Glutamatergic neuron (in vitro differentiated cells): ENCODE measurements around the gene SEC14L1. TPM values are rescaled to one million over a fixed set of nuclear protein-coding genes. Genes with fewer than 3 reads are reported as not detected.

ENCODE experiments used
- DNase-seq: peaks from one replicate; pipeline ENCODE4 v3.0.0; 2022
- H3K27ac Mint-ChIP-seq: one replicate; pipeline ENCODE4 v1.8.0; 2020; ENCODE audit warnings: mild to moderate bottlenecking, mixed read lengths, inconsistent platforms; ENCODE audit not compliant: unreplicated experiment
- H3K27me3 Mint-ChIP-seq: one replicate; pipeline ENCODE4 v1.8.0; 2020; ENCODE audit warnings: mild to moderate bottlenecking, moderate library complexity, mixed read lengths, inconsistent platforms; ENCODE audit not compliant: unreplicated experiment
- H3K36me3 Mint-ChIP-seq: one replicate; pipeline ENCODE4 v1.8.0; 2020; ENCODE audit warnings: mild to moderate bottlenecking, mixed read lengths, inconsistent platforms; ENCODE audit not compliant: unreplicated experiment
- H3K4me1 Mint-ChIP-seq: one replicate; pipeline ENCODE4 v1.8.0; 2020; ENCODE audit warnings: mild to moderate bottlenecking, low read depth, mixed read lengths, inconsistent platforms; ENCODE audit not compliant: unreplicated experiment
- H3K4me3 Mint-ChIP-seq: one replicate; pipeline ENCODE4 v1.8.0; 2020; ENCODE audit warnings: mild to moderate bottlenecking, mixed read lengths, inconsistent platforms; ENCODE audit not compliant: unreplicated experiment
- H3K9me3 Mint-ChIP-seq: one replicate; pipeline ENCODE4 v1.8.0; 2020; ENCODE audit warnings: mild to moderate bottlenecking, moderate library complexity, mixed read lengths, inconsistent platforms; ENCODE audit not compliant: unreplicated experiment
- CTCF ChIP-seq: fragments of 200-600 bp; sonication (generic); IDR thresholded peaks from one replicate; pipeline ENCODE4 v1.5.0; 2021; ENCODE audit not compliant: partially characterized antibody, unreplicated experiment
- total RNA-seq: library from RNA; stranded (reverse); fragmentation: NEBNext Ultra II Directional; extraction: Animal tissue kit (Norgen Biotek cat#: 25700); gene quantifications from one replicate; pipeline ENCODE4 v1.2.1, GENCODE V29; 2021; ENCODE audit not compliant: unreplicated experiment

Gene SEC14L1
- total RNA-seq, 1 donor from 2014 or later, result 104 TPM

- Mint-ChIP-seq H3K36me3 (peaks cover 11% of the 10 kb centered on the region), H3K27ac (peak overlapping the region; percentile 82), H3K4me3 (peak overlapping the region; percentile 71), H3K4me1 (peaks cover 23% of the 10 kb centered on the region), H3K9me3 (no peaks in the 10 kb centered on the region), H3K27me3 (no peaks in the 10 kb centered on the region)
- DNase-seq, result peak; percentile 51
- TF ChIP-seq CTCF, result no peak
These were observed 62.7 kb downstream of the SEC14L1 start for GRCh38 chr17:77203436-77203835.

- Mint-ChIP-seq H3K27me3 (no peaks in the 10 kb centered on the region), H3K4me3 (peak overlapping the region; percentile 71), H3K4me1 (peaks cover 26% of the 10 kb centered on the region), H3K36me3 (peaks cover 14% of the 10 kb centered on the region), H3K27ac (peak overlapping the region; percentile 82), H3K9me3 (no peaks in the 10 kb centered on the region)
- DNase-seq, result peak; percentile 25
- no peak for TF ChIP-seq CTCF
These were observed 63.1 kb downstream of the SEC14L1 start for GRCh38 chr17:77203846-77204245.

- Mint-ChIP-seq H3K27ac (no peak overlapping the region), H3K4me1 (peaks cover 26% of the 10 kb centered on the region), H3K4me3 (no peak overlapping the region), H3K27me3 (no peaks in the 10 kb centered on the region), H3K36me3 (peaks cover 14% of the 10 kb centered on the region), H3K9me3 (no peaks in the 10 kb centered on the region)
- DNase-seq, result no peak
- no peak for TF ChIP-seq CTCF
These were observed 63.8 kb downstream of the SEC14L1 start for GRCh38 chr17:77204536-77204935.

GRCh38 chr17:77205396-77206125, 64.8 kb downstream of the SEC14L1 start:
- peaks cover 3% of the 10 kb centered on the region for H3K27me3 Mint-ChIP-seq
- DNase-seq, result no peak
- peaks cover 26% of the 10 kb centered on the region for H3K4me1 Mint-ChIP-seq
- H3K36me3 Mint-ChIP-seq, result peaks cover 14% of the 10 kb centered on the region
- peak overlapping the region; percentile 40 for H3K27ac Mint-ChIP-seq
- H3K4me3 Mint-ChIP-seq, result no peak overlapping the region
- no peaks in the 10 kb centered on the region for H3K9me3 Mint-ChIP-seq
- no peak for TF ChIP-seq CTCF

GRCh38 chr17:77206158-77206956, 65.6 kb downstream of the SEC14L1 start:
- Mint-ChIP-seq H3K4me1 (peaks cover 26% of the 10 kb centered on the region), H3K27me3 (peaks cover 5% of the 10 kb centered on the region), H3K27ac (no peak overlapping the region), H3K36me3 (peaks cover 11% of the 10 kb centered on the region), H3K9me3 (no peaks in the 10 kb centered on the region), H3K4me3 (no peak overlapping the region)
- no peak for DNase-seq
- no peak for TF ChIP-seq CTCF
